Breast epithelium (tissue), 3 donors: ENCODE results near the gene MAP4K2.
A peak's percentile ranks its signal among the peaks of the same experiment; 100 is the strongest.

Source experiments
- POLR2A ChIP-seq: fragments of 450-650 bp; IDR thresholded peaks from one replicate; pipeline ENCODE4 v1.6.1; 2016; ENCODE audit warnings: antibody characterized with exemption, mild to moderate bottlenecking, moderate library complexity
- POLR2AphosphoS5 ChIP-seq, 3 donors: sonication (generic); formaldehyde crosslinking; IDR thresholded peaks; one replicate each; pipeline ENCODE4 v1.6.1; 2017; ENCODE audit warnings: antibody characterized with exemption in 3 of 3
- TF ChIP-seq, protein P1 (sequence below), 3 donors: fragments of 450-650 bp; IDR thresholded peaks; one replicate each; pipeline ENCODE4 v1.5.1; 2016 to 2017; ENCODE audit warnings: antibody characterized with exemption in 3 of 3, mild to moderate bottlenecking in 3 of 3, moderate library complexity in 3 of 3

DNA sequence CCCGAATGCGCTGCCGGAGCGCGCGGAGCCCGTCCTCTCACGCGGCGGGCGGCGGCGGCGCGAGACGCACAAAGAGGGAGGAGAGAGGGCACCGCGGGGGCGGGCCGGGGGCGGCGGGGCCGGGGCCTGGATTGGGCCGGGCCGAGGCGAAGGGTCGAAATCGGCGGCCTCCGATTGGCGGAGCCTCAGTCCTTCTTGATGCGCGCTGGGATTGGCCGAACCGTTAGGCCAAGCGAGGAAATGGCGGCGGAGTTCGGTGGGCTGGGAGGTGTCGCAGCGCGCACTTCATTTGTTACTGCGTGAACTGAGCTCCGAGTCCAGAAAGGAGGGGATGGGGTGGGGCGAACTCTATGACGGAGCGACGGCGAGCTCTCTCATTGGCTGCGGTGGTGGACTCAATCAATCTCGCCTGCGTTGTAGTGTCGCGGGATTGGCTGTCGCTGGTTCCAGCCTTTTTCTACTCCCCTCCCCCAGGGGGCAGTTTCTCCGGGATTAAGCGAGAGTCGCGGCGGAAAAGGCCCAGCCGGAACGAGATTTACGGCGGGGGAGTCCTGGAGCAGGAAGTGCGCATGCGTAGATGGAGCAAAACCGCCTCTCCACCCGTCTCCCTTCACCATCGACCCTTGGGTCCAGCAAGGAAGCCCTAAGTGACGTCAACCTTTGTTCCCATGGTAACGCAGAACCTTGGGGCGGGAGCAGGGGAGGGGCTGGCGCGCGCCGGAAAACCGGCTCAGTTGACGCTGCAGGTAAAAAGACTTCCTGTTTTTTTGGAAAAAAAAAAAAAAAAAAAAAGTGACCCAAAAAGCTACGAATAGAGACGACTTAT, 24.3 kb downstream of the MAP4K2 start, which contains the start of gene SF1:
- TF ChIP-seq, protein P1, sequence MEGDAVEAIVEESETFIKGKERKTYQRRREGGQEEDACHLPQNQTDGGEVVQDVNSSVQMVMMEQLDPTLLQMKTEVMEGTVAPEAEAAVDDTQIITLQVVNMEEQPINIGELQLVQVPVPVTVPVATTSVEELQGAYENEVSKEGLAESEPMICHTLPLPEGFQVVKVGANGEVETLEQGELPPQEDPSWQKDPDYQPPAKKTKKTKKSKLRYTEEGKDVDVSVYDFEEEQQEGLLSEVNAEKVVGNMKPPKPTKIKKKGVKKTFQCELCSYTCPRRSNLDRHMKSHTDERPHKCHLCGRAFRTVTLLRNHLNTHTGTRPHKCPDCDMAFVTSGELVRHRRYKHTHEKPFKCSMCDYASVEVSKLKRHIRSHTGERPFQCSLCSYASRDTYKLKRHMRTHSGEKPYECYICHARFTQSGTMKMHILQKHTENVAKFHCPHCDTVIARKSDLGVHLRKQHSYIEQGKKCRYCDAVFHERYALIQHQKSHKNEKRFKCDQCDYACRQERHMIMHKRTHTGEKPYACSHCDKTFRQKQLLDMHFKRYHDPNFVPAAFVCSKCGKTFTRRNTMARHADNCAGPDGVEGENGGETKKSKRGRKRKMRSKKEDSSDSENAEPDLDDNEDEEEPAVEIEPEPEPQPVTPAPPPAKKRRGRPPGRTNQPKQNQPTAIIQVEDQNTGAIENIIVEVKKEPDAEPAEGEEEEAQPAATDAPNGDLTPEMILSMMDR (IDR thresholded peaks at IDR 0.05): peak in 1 of 3 donors; percentile 10
- peak; percentile 90 for TF ChIP-seq POLR2A
- TF ChIP-seq POLR2AphosphoS5 (IDR thresholded peaks at IDR 0.05): peak; percentile 79 to 98 (median 94)
